Endothelial cell of umbilical vein (primary cell): ENCODE results near the gene OR2A25.

Source experiments
- CTCF ChIP-seq, 2 donors: IDR thresholded peaks; 1 replicate in 1 of 2; 2 replicates in 1 of 2; pipeline ENCODE4 v1.5.1; 2011; ENCODE audit warnings: low read length in 2 of 2, mild to moderate bottlenecking in 2 of 2, moderate library complexity in 2 of 2, control low read depth in 1 of 2, inconsistent platforms in 1 of 2, low read depth in 1 of 2; ENCODE audit not compliant: insufficient read depth in 1 of 2; ENCODE audit errors: extremely low read depth in 1 of 2
- EZH2 ChIP-seq: IDR thresholded peaks from 2 replicates; pipeline ENCODE4 v1.6.1; 2012; ENCODE audit warnings: borderline replicate concordance, low read depth, mild to moderate bottlenecking, moderate library complexity, low read length, inconsistent platforms; ENCODE audit not compliant: severe bottlenecking
- POLR2AphosphoS5 ChIP-seq: IDR thresholded peaks from 2 replicates; pipeline ENCODE4 v1.6.1; 2012; ENCODE audit warnings: low read depth, mild to moderate bottlenecking, control low read depth, low read length, moderate library complexity; ENCODE audit not compliant: insufficient read depth

GRCh38 chr7:144090667-144091066, 21.1 kb downstream of the OR2A25 start:
- TF ChIP-seq CTCF (IDR thresholded peaks at IDR 0.05; ENCODE audit: extremely low read depth in 1 of 2, insufficient read depth in 1 of 2, low read depth in 1 of 2, low read length in 2 of 2) (no peak), POLR2AphosphoS5 (no peak), EZH2 (no peak)
